Fibroblast of skin of right quadriceps (primary cell): ENCODE measurements around the gene RAD51D.

Experiments used
- DNase-seq: peaks from one replicate; pipeline ENCODE4 v3.0.0-alpha.2; 2013

The RAD51D gene

DNA sequence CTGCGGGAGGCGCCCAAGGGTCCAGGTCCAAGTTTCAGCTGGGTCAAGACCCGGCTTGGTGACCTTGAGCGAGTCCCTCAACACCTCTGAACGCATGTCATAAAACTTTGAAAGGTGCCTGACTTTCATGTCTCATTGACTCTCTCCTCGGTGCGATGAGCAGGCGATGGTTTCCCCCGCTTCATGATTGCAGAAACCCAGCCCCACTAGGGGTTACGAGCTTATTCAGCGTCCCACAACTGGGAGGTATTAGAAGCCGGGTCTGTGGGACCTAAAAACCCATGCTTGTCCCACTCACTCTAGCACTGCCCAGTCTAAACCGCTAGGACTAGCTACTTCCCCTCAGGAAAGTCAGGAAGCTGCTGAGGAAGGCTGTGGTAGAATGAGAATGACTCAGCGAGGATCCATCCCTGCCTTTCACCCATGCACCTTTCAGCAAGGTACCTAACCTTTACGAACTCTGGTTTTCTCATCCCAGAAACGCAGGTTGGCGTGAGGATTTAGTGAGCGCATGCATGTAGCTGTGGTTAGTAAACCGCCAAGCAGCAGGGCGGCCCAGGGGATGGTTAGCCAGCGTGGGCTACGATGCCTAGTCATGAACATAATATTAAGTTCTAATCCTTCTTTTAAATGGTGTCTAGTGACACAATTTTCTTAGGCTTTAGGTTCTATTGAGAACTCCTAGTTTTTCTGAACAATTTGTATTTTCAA is 29.9 kb downstream of the RAD51D start:
- peak; percentile 45 for DNase-seq

DNA sequence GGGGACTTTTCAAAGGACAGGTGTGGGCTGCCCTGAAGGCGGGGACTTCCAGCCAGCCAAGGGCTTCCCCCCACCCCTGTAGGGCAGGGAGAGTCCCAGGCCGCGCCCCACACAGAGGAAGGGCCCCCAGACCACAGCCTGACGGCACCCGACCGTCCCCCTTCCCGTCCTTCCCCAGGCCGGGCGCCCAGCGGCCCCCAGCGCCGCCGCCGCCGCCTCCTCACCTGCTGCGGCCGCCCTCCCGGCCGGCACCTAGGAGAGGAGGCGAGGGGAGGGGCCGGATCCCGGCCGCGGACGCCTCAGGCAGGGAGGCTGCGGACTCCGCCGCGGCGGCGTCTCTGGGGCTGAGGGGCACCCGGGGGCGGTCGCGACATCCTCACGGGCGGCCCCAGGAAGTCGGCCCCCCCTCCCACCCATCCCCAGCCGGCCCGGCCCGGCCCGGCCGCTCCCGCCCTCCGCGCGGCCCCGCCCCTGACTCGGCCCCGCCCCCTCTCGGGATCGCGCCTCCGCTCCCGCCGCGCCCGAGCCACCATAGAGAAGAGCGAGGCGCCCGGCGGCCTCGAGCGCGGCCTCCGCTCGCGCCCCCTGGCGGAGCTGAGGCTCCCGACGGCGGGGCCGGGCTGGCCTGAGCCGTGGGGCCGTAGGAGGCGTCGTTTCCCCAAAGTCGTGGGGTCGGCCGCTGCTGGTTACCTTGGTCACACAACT is 30.6 kb downstream of the RAD51D start:
- peak; percentile 82 for DNase-seq

DNA sequence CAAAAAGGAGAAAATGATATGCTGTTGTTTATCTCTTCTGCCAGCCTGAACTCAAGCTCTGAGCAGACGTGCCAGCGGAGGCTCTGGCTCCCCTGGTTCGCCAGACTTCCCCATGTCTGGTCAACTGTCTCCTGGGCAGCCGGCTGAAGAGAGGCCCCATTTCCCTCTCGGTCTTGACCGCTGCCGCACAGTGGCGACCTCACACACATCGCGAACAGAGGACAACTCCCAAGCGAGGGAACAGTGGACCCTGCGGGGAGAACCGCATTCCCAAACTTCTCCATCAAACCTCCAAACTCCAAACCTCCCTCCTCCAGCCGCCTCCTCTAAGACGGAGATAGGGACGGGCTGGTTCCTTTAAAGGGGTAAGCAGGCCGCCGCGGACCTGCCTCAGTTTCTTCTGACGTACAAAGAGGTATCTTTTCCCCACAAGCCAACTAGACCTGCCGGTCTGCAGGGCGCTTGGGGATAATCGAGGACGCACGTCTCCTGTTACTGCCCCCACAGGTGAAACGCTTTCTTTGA is 31.2 kb downstream of the RAD51D start:
- peak; percentile 9 for DNase-seq

DNA sequence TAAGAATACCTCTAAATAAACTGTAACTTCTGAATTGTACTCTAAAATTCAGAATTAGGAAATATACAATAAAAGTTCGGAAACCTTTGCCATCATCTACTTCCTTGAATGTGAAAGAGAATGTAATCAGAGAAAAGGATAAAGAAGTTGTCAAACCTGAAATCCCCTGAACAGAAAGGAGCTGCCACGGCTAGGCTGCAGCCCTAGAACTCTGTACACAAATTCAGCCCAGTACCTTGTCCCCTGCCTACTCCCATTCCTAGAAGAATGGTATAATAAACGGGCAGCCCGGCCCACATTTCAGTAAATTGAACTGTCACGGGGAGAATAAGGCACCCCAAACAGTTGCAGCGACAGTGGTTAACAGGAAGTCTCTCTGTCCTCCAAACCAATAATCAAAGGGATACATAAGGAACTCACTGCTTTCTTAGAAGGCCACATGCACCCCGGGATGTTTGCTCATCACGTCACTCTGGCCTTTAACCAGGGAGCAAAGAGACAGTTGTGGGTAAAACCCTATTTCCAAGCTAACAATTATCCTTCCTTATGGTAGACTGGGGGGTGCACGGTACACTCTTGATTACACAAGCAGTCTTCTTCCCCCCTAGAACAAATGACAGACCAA is 31.8 kb downstream of the RAD51D start:
- DNase-seq, result peak; percentile 7

DNA sequence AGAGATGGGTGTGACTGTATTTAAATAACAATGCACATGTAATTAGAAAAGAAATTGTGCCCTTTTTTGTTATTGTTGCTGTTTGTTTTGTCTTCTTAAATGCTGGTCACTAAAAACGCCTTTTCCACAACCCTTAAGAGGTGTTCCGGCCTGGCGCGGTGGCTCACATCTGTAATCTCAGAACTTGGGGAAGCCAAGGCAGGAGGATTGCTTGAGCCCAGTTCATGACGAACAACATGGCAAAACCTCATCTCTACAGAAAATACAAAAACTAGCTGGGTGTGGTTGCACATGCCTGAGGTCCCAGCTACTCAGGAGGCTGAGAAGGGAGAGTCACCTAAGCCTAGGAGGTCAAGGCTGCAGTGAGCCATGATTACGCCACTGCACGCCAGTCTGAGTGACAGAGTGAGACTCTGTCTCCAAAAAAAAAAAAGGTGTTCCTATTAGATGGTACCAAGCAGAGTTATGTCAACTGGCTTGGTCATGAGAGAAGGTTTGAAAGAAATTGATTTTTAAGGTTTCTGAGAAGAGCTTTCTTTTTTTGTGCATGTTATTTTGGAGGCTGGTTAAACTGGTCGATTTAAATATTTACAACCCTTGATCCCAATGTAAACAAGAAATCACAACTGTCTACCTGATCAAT is 32.6 kb downstream of the RAD51D start:
- DNase-seq, result no peak

DNA sequence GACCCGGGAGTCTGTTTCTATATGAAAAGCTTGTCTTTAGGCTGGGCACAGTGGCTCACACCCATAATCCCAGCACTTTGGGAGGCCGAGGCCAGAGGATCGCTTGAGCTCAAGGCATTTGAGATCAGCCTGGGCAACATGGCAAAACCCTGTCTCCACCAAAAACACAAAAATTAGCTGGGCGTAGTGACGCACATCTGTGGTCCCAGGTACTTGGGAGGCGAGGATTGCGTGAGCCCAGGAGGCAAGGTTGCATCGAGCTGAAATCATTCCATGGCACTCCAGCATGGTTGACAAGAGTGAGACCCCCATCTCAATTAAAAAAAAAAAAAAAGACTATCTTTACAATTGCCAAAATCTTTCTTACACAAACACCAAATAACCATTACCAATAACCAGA is 33.5 kb downstream of the RAD51D start:
- no peak for DNase-seq

DNA sequence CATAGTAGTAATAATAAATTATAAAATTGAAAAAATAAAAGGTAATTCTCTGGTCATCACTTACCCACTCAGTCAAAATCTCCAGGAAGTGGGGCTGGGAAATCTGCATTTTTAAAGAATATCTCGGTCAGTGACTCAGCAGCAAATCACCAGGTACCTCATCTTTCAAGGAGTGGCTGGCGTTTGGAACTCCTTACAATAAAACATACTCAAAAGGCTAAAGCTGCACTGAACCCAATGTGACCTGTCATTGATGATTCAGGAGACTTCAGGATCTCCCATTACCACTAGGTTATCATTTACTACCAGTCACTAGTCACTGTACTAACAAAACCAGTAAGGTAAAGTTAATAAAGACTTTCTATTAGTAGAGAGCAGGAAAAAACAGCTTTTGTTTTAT is 34.7 kb downstream of the RAD51D start:
- peak; percentile 56 for DNase-seq

DNA sequence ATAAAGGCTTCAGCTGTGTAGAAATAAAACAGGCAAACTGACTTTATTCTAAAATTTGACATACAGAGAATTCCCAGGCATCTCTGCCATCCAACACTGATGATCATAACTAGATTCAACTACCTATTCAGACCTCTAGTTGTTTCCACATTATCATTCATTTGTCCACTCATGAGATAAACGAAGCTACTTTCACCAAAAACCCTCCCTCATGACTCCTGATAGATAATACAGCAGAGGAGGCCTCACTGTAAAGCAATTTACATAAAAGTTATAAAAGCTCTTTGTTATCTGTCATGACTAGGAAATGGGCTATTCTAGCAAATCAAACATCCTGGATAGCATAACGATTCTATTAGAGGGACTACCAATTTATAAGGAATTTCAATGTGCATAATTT is 36.6 kb downstream of the RAD51D start:
- DNase-seq, result no peak

DNA sequence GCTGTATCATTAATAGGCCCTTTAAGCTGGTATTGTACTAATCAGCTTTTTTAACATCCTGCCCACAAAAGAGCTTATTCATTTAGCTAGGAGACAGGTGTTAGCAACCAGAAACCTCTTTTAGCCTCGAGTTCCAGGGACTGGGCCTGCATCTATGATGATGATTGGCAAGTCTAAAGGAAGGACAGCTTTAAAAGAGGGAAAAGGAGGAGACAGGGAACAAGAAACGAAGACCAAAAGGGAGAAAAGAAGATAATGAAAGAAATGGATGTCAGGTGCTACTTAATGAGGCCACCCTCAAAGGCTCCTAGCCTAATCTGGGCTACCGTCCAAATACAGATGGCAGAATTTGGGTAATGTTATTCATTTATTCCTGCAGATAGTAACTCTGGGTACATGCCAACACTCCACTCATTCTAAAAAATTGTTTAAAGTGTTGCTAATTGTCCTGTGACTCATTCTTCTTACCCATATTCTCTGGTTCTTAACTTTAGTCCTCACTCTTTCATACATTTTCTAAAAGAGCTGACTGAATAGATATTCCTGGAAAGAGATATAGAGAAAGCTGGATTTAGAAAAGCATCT is 37.5 kb downstream of the RAD51D start:
- peak; percentile 91 for DNase-seq

DNA sequence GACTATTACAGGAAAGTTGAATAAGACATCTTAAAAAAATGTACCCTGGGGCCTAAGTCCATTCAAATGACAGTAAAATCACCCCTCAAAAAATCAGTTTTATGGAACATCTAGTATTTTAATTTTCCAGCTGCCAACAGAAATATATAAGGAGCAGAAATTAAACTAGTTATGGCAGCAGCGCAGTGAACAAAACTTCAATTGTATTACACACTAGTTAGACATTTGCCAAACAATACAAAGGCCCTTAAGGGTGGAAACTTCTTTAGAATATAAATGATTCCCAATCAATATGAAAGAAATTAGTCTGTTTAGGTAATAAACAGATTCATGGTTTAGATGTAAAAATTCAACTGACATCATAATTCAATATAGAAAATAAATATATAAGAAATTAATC is 38.0 kb downstream of the RAD51D start:
- no peak for DNase-seq

DNA sequence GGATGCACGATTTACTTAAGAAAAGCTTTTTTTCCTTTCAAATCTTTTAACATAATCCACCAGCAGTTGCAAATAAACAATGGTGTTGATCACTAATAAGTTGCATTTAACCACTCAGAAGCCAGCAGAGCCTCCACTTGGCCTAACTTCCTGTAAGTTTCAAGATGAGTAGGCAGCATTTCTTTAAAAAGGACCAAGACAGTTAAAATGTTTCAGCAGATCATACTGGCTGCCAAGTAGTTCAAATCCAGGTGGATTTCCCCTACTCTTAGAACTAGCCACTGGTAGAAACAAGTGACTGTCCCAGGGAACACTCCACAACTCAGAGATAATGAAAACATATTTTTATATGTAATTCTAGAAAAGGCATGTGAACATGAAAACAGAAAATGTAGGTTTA is 39.1 kb downstream of the RAD51D start:
- DNase-seq, result no peak

DNA sequence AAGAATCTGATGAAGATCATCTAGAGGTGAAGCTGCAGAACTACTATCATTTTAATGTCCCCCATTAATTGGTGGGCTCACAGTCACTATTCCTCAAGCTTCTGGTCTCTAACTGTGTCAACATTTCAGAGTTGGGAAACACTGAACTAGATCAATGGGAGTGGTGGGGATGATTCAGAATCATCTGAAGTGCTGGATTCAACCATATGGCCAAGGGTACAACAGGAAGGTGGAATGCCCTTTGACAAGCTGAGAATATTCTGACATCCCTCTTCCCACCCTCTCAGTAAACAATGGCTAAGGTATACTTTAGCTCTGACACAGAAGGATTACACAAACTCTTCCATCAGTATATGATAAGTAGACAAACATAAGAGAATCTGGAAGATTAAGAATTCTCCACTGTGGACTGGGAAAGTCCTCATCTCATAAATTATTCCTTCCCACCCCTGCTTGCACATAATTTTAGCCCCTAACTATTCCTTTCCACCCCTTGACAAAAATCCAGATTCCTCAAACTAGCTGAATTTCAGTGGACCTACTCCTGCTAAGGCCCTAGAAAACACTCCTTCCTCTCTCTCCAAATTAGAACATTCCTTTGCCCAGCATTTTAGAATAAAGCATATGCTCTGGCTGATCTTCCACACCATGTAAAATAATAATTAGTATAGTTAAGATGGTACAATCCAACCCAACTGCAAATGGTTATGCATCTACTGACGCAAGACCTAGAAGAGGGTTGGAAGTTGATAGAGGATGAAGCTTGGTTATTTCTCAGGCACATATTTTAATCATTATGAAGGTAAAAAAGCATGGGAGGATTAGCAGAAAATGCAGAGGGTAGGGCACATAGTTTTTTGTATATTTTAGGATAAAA is 39.9 kb downstream of the RAD51D start:
- no peak for DNase-seq

DNA sequence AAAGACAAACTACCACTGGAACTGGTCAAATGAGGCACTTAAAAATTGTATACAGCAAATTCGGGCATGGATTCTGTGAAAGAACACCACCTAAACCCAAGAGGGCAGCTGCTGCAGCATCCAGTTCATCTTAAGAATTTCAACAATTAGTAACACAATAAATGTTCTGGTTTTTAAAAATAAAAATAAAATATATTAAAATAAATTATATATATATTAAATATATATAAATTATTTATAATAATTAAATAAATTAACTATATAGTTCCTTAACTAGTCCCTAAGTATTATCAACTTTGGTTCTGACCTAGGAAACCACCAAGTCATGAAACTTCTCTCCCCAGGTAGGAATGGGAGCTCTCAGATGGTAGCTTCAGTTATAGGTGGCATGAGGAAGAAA is 42.8 kb downstream of the RAD51D start:
- no peak for DNase-seq

DNA sequence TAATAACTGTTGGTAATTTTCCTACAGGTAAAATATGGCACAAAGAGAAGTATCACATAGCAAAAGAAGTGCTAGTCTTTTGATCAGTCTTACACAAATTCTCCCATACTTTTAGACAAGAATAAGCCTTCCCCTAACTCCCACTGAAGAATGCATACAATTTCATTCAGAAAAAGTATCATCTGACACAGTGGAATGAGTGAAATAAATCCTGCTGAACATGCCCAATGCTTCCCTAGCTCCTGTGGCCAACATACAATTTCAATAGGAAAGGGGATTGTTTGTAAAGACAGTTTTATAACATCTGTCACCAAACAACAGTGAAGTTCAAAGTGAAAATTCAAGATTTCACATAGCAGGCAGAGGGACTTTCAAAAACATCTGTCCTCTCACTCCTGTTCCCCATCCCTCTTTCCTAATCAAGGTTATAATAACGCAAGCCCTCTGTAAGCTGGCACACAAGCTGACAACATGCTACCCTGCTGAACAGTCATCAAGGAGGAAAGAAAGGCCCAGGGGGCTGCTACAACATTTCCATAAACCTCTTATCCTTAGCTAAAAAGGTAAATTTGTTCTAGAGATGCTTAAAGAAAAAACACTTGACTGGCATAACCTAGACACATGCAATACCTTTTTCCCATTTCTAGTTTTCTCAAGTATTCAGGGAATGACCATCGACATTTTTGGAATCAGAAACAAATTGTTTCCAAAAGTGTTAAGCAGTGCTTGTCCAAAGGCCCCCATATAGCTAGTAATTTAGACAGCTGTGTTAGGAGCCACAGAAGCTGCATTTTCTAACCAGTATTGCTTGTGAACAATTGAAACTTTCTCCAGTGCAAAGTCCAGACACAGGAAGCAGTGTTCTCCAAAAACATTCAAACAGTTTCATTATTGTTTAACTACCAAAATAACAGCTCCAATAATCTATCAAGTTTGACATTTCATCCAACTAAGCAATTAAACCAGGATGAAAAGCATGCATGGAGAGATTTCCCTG is 44.7 kb downstream of the RAD51D start:
- no peak for DNase-seq

DNA sequence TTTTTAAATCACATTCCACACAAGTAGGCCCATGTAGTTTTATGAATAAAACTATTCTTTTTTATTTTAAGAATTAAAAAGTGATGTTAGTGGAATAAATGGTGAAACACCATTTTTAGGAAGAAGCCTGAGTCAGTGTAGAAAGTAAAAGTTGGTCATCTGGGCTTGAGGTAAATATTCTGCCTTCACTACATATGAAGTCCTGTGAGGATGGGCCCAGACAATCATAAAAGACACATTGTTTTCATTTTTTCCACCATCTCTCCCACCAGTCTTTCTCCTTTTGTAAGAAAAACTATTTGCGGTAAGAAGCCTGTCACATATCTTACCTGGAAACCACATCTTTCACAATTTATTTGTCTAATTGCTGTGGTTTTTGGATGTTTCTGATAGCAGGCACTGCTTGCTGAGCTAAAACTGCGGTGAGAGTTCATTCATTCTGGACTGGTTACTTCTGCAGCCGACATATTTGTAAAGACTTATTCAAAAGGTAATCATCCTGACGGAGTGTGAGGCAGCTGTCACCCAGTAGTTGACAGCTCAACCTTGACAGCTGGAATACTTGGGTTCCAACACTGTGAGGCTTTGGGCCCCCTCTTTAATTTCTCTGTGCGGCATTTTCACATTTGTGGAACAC is 45.6 kb downstream of the RAD51D start:
- no peak for DNase-seq

DNA sequence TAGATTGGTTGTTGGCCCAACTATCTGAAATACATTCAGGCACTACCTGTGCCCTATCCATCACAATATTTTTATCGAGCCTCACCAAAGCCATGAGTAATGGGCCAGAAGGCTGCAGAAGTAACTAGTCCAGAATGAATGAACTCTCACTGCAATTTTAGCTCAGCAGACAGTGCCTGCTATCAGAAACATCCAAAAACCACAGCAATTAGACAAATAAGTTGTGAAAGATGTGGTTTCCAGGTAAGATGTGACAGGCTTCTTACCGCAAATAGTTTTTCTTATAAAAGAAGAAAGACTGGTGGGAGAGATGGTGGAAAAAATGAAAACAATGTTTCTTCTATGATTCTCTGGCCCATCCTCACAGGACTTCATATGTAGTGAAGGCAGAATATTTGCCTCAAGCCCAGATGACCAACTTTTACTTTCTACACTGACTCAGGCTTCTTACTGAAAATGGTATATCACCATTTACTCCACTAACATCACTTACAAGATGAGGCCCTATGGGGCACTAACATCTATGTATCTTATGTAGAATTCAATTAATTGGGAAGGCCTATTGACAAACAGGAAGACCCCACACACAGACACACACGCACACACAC is 46.4 kb downstream of the RAD51D start:
- DNase-seq, result no peak

DNA sequence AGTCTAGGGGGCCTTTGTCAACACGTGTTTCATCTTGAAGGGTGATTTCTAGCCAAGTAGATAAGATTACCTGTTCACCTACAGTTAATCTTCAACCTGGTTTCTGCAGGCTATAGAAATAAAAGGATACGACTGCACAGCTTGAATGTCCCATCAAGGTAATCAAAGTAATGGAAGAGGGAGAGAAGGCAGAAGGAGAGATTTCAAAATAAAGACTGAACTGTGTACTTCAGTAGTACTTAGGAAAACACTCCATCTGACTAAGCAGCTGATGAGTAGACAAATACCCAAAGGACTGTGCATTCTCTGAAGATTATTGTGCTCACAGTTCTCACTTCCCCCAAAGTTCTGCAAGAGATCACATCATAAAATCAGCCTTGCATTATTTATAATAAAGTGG is 50.3 kb downstream of the RAD51D start:
- peak; percentile 53 for DNase-seq

DNA sequence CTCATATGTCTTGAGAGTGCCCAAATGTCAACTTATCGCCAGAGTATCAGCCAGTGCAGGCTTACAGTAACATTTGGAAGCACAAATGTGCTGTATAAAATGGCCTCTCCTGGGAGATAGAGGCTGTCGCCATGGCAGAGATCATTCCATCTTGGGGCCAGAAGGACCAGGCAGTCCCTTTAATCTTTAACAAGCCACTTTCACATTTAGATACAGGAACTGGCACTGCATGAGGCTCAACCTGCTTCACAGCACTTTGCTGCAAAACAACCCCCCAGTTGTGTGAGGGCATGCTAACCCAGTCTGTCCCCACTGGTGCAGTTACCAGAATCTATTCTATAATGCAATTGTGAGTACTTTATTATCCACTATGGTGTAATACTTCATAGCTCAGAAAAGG is 51.4 kb downstream of the RAD51D start:
- DNase-seq, result no peak

DNA sequence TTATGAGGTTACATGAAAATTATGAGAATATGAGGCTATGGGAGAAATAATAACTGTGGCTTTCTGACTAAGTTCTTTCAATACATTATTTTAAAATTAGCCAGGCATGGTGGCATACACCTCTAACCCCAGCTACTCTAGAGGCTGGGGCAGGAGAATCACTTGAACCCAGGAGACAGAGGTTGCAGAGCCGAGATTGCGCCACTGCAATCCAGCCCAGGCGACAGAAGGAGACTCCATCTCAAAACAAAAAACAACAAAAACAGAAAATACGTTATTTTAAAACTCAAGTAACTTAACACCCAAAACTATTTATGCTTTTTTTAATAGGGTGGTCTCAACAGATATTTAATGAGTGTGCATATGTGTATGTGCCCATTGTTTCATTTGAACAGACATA is 53.8 kb downstream of the RAD51D start:
- DNase-seq, result no peak
